Neural crest cell (in vitro differentiated cells): Measurements from ENCODE around the gene IP6K2. TPM values are rescaled to one million over a fixed set of nuclear protein-coding genes. Genes with fewer than 3 reads are reported as not detected.

Source experiments
- DNase-seq: peaks from one replicate; pipeline ENCODE4 v3.0.0; 2021; ENCODE audit warnings: low read depth, mixed read lengths, low spot score
- H3K27ac Mint-ChIP-seq: one replicate; pipeline ENCODE4 v1.8.0; 2021; ENCODE audit warnings: mild to moderate bottlenecking, mixed read lengths; ENCODE audit not compliant: unreplicated experiment
- H3K27me3 Mint-ChIP-seq: 2 replicates; pipeline ENCODE4 v1.8.0; 2021; ENCODE audit warnings: low read depth, mild to moderate bottlenecking, mixed read lengths
- H3K36me3 Mint-ChIP-seq: 2 replicates; pipeline ENCODE4 v1.8.0; 2021; ENCODE audit warnings: low read depth, mild to moderate bottlenecking, mixed read lengths
- H3K4me1 Mint-ChIP-seq: 2 replicates; pipeline ENCODE4 v1.8.0; 2021; ENCODE audit warnings: mixed read lengths
- H3K4me3 Mint-ChIP-seq: one replicate; pipeline ENCODE4 v1.8.0; 2021; ENCODE audit warnings: mild to moderate bottlenecking, mixed read lengths
- H3K9me3 Mint-ChIP-seq: 2 replicates; pipeline ENCODE4 v1.8.0; 2021; ENCODE audit warnings: mixed read lengths
- CTCF ChIP-seq: fragments of 200-600 bp; sonication (generic); conservative IDR thresholded peaks from 2 replicates; pipeline ENCODE4 v1.5.0; 2021; ENCODE audit warnings: antibody characterized with exemption, mild to moderate bottlenecking
- total RNA-seq: library from RNA; stranded (reverse); gene quantifications from 2 replicates; pipeline ENCODE4 v1.2.1, GENCODE V29; 2021

IP6K2 gene
- total RNA-seq, 1 donor from 2014 or later = 139 TPM

GRCh38 chr3:48660800-48661400, 56.1 kb downstream of the IP6K2 start:
- Mint-ChIP-seq H3K4me1 (peaks cover 31% of the 10 kb centered on the region), H3K27me3 (peaks cover 7% of the 10 kb centered on the region), H3K9me3 (peaks cover 2% of the 10 kb centered on the region), H3K4me3 (peak overlapping the region; percentile 85), H3K27ac (no peak overlapping the region), H3K36me3 (peaks cover 26% of the 10 kb centered on the region)
- DNase-seq = no peak
- TF ChIP-seq CTCF = no peak

GRCh38 chr3:48656841-48657281, 60.2 kb downstream of the IP6K2 start:
- Mint-ChIP-seq H3K36me3 (peaks cover 30% of the 10 kb centered on the region), H3K4me3 (peak overlapping the region; percentile 12), H3K9me3 (no peaks in the 10 kb centered on the region), H3K27ac (no peak overlapping the region), H3K4me1 (peaks cover 15% of the 10 kb centered on the region), H3K27me3 (no peaks in the 10 kb centered on the region)
- DNase-seq = no peak
- no peak for TF ChIP-seq CTCF

- Mint-ChIP-seq H3K27me3 (no peaks in the 10 kb centered on the region), H3K9me3 (no peaks in the 10 kb centered on the region), H3K27ac (peak overlapping the region; percentile 27), H3K4me3 (peak overlapping the region; percentile 12), H3K36me3 (peaks cover 30% of the 10 kb centered on the region), H3K4me1 (peaks cover 13% of the 10 kb centered on the region)
- peak; percentile 77 for TF ChIP-seq CTCF
- DNase-seq = peak; percentile 82
Observed at GRCh38 chr3:48656061-48656840, 60.8 kb downstream of the IP6K2 start.

- Mint-ChIP-seq H3K27ac (peak overlapping the region; percentile 57), H3K27me3 (no peaks in the 10 kb centered on the region), H3K4me3 (peak overlapping the region; percentile 75), H3K9me3 (no peaks in the 10 kb centered on the region), H3K4me1 (peaks cover 13% of the 10 kb centered on the region), H3K36me3 (peaks cover 30% of the 10 kb centered on the region)
- TF ChIP-seq CTCF = no peak
- DNase-seq = no peak
Observed at GRCh38 chr3:48655606-48656005, 61.4 kb downstream of the IP6K2 start.

GRCh38 chr3:48655063-48655462, 62.0 kb downstream of the IP6K2 start:
- peak overlapping the region; percentile 75 for H3K4me3 Mint-ChIP-seq
- H3K36me3 Mint-ChIP-seq = peaks cover 28% of the 10 kb centered on the region
- peak overlapping the region; percentile 12 for H3K27ac Mint-ChIP-seq

More at GRCh38 chr3:48655063-48655462, 62.0 kb downstream of the IP6K2 start:
- no peak for DNase-seq
- no peak for TF ChIP-seq CTCF
- H3K27me3 Mint-ChIP-seq = no peaks in the 10 kb centered on the region
- H3K9me3 Mint-ChIP-seq = no peaks in the 10 kb centered on the region
- H3K4me1 Mint-ChIP-seq = peaks cover 13% of the 10 kb centered on the region
